ENCODE data around the gene NAALADL1. TPM values are rescaled to one million over a fixed set of nuclear protein-coding genes. Genes with fewer than 3 reads are reported as not detected.

Gene NAALADL1
- total RNA-seq, 1 donor from 2014 or later = 56.8 TPM

DNA sequence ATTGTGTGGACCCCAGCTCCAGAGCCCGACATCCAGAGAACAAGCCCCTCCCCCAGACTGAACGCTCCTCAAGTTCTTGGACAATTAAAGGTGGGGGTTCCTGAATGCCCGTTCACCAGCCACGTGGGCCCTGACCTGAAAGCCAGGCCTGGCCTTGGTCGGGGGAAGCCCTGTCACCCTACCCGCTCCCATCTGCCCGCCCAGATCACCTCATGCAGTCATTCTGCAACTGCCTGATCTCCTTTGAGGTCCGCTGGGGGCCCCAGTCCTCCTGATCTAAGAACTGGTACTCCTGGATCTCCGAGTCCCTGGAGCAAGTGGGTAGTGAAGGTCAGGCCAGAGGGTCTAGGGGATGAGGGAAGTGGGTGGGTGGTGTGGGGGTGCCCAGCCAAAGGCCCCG, 9.1 kb upstream of the NAALADL1 start:
- intact Hi-C loops (cut with DNase I) = no loop called here
- no peak for DNase-seq (ENCODE audit: low spot score in 2 of 2)
- TF ChIP-seq CTCF (IDR thresholded peaks at IDR 0.05) = no peak
- Histone ChIP-seq H3K9me3 (no peaks in the 10 kb centered on the region), H3K4me1 (no peaks in the 10 kb centered on the region), H3K36me3 (no peaks in the 10 kb centered on the region), H3K27ac (no peak overlapping the region), H3K4me3 (no peak overlapping the region), H3K27me3 (no peaks in the 10 kb centered on the region)

GRCh38 chr11:65066805-65067291, 8.5 kb upstream of the NAALADL1 start:
- H3K27ac ChIP-seq = no peak overlapping the region
- intact Hi-C loops (cut with DNase I) = no loop called here
- DNase-seq (ENCODE audit: low spot score in 2 of 2) = no peak
- no peaks in the 10 kb centered on the region for H3K4me1 ChIP-seq
- H3K9me3 ChIP-seq = no peaks in the 10 kb centered on the region
- no peak overlapping the region for H3K4me3 ChIP-seq
- TF ChIP-seq CTCF (IDR thresholded peaks at IDR 0.05) = no peak
- no peaks in the 10 kb centered on the region for H3K27me3 ChIP-seq
- H3K36me3 ChIP-seq = no peaks in the 10 kb centered on the region

DNA sequence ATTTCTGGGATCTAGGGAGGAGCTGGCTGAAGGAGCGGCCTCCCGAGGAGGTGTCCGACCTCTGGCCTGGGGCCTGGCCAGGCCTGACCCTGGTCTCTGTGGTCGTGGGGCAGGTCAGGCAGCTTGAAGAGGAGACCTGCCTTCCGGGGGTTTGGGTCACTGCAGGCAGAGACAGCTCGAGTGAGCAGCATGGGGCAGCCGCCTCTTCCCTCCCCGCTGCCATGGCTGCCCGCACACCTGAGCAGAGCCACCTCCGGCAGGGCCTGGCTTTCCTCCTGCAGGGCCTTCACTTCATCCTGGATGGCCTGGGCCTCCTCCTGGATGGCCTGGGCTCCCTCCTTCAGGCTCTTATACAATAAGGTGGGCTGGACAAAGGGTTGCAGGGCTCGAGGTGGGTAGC, 8.0 kb upstream of the NAALADL1 start:
- no peaks in the 10 kb centered on the region for H3K36me3 ChIP-seq
- no peaks in the 10 kb centered on the region for H3K9me3 ChIP-seq
- H3K27me3 ChIP-seq = no peaks in the 10 kb centered on the region
- H3K4me1 ChIP-seq = no peaks in the 10 kb centered on the region
- no peak for DNase-seq (ENCODE audit: low spot score in 2 of 2)
- no peak overlapping the region for H3K27ac ChIP-seq
- intact Hi-C loops (cut with DNase I) = no loop called here
- H3K4me3 ChIP-seq = no peak overlapping the region
- no peak for TF ChIP-seq CTCF (IDR thresholded peaks at IDR 0.05)

GRCh38 chr11:65065851-65066250, 7.5 kb upstream of the NAALADL1 start:
- Histone ChIP-seq H3K4me3 (no peak overlapping the region), H3K4me1 (no peaks in the 10 kb centered on the region), H3K9me3 (no peaks in the 10 kb centered on the region), H3K27ac (no peak overlapping the region), H3K36me3 (no peaks in the 10 kb centered on the region), H3K27me3 (no peaks in the 10 kb centered on the region)
- no peak for TF ChIP-seq CTCF (IDR thresholded peaks at IDR 0.05)
- intact Hi-C loops (cut with DNase I) = no loop called here
- no peak for DNase-seq (ENCODE audit: low spot score in 2 of 2)

DNA sequence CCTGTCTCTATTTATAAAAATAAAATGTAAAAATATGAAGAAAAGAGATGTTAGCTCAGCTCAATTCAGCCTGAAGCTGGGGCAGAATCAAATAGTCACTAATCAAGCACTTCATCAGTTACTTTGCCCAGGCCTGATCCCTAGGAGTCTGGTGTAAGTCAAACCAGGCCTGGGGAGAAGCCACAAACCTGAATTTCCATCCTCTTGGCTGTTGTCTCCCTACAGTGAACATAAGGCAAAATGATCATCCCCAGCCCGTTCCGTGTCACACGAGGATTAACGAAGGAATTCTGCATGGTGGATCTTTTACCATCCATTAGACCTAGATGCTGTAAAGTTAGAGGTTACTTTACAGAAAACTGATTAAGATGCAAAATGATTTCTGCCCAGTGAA, 6.5 kb upstream of the NAALADL1 start:
- intact Hi-C loops (cut with DNase I) = no loop called here
- Histone ChIP-seq H3K9me3 (no peaks in the 10 kb centered on the region), H3K36me3 (no peaks in the 10 kb centered on the region), H3K4me1 (no peaks in the 10 kb centered on the region), H3K27ac (no peak overlapping the region), H3K27me3 (no peaks in the 10 kb centered on the region), H3K4me3 (no peak overlapping the region)
- DNase-seq (ENCODE audit: low spot score in 2 of 2) = no peak
- no peak for TF ChIP-seq CTCF (IDR thresholded peaks at IDR 0.05)

- no peak for TF ChIP-seq CTCF (IDR thresholded peaks at IDR 0.05)
- no peaks in the 10 kb centered on the region for H3K9me3 ChIP-seq
- no peaks in the 10 kb centered on the region for H3K27me3 ChIP-seq
- H3K27ac ChIP-seq = no peak overlapping the region
- H3K4me1 ChIP-seq = no peaks in the 10 kb centered on the region
- intact Hi-C loops (cut with DNase I) = no loop called here
- H3K4me3 ChIP-seq = no peak overlapping the region
- DNase-seq (ENCODE audit: low spot score in 2 of 2) = no peak
- no peaks in the 10 kb centered on the region for H3K36me3 ChIP-seq
These were observed 5.2 kb upstream of the NAALADL1 start for GRCh38 chr11:65063532-65063931.

Data from ascending aorta (tissue), 2 donors.